ENCODE results near the gene FOXP1.

The FOXP1 gene

GRCh38 chr3:71074423-71074822 lies 509.1 kb downstream of the FOXP1 start:
- H3K79me2 ChIP-seq (ENCODE audit: control insufficient read depth, low read length) = peaks cover 6% of the 10 kb centered on the region

DNA sequence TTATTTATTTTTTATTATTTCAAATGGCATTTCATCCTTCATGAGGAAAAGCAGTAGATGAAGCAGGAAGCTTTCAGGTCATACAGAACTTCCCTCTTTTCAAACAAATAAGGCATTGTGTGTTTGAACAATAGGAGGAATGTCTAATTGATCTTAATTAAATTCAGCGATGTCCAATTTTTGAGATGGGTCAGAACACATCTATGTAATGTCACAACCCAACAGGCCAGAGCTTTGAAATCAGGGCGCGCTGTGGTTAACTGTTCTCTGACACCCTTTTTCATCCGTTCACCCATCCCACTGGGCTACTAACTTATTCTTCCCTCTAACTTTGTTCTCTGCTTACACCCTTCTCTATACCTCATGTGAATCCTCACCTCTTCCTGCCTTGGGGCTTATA lies 510.5 kb downstream of the FOXP1 start:
- Histone ChIP-seq H3K9me3 (ENCODE audit: control insufficient read depth, insufficient read depth, low read length) (no peaks in the 10 kb centered on the region), H3K4me1 (ENCODE audit: control insufficient read depth, low read length) (peaks cover 10% of the 10 kb centered on the region), H3K9me2 (replicated peaks; ENCODE audit: control insufficient read depth, low read length) (no peaks in the 10 kb centered on the region), H3K27me3 (ENCODE audit: control insufficient read depth, low read length) (no peaks in the 10 kb centered on the region), H3K36me3 (ENCODE audit: control insufficient read depth, low read length) (no peaks in the 10 kb centered on the region), H3K27ac (ENCODE audit: low read depth, low read length) (no peak overlapping the region), H3K79me2 (ENCODE audit: control insufficient read depth, low read length) (peaks cover 8% of the 10 kb centered on the region), H3K4me3 (ENCODE audit: low read length) (no peak overlapping the region), H3F3A (ENCODE audit: control insufficient read depth, insufficient read depth) (no peaks in the 10 kb centered on the region), H4K20me1 (ENCODE audit: control insufficient read depth, insufficient read depth, low read depth, low read length) (peaks cover 15% of the 10 kb centered on the region; the same call in 1 of the 2 replicates), H3K4me2 (ENCODE audit: low read length) (no peak overlapping the region)
- no peak for TF ChIP-seq EZH2phosphoT487 (IDR thresholded peaks at IDR 0.05; ENCODE audit: borderline replicate concordance, low read length)
- TF ChIP-seq, protein P1, sequence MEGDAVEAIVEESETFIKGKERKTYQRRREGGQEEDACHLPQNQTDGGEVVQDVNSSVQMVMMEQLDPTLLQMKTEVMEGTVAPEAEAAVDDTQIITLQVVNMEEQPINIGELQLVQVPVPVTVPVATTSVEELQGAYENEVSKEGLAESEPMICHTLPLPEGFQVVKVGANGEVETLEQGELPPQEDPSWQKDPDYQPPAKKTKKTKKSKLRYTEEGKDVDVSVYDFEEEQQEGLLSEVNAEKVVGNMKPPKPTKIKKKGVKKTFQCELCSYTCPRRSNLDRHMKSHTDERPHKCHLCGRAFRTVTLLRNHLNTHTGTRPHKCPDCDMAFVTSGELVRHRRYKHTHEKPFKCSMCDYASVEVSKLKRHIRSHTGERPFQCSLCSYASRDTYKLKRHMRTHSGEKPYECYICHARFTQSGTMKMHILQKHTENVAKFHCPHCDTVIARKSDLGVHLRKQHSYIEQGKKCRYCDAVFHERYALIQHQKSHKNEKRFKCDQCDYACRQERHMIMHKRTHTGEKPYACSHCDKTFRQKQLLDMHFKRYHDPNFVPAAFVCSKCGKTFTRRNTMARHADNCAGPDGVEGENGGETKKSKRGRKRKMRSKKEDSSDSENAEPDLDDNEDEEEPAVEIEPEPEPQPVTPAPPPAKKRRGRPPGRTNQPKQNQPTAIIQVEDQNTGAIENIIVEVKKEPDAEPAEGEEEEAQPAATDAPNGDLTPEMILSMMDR (IDR thresholded peaks at IDR 0.05; ENCODE audit: low read depth, low read length, poor library complexity, severe bottlenecking) = no peak

More at GRCh38 chr3:71074423-71074822, 509.1 kb downstream of the FOXP1 start:
- peaks cover 13% of the 10 kb centered on the region; the same call in 1 of the 2 replicates for H4K20me1 ChIP-seq (ENCODE audit: control insufficient read depth, insufficient read depth, low read depth, low read length)
- H3K9me2 ChIP-seq (replicated peaks; ENCODE audit: control insufficient read depth, low read length) = no peaks in the 10 kb centered on the region
- no peaks in the 10 kb centered on the region for H3K9me3 ChIP-seq (ENCODE audit: control insufficient read depth, insufficient read depth, low read length)
- no peaks in the 10 kb centered on the region; the same call in 1 of the 2 replicates for H3F3A ChIP-seq (ENCODE audit: control insufficient read depth, insufficient read depth)
- H3K27ac ChIP-seq (ENCODE audit: low read depth, low read length) = no peak overlapping the region
- no peaks in the 10 kb centered on the region for H3K36me3 ChIP-seq (ENCODE audit: control insufficient read depth, low read length)
- H3K4me2 ChIP-seq (ENCODE audit: low read length) = no peak overlapping the region
- no peak overlapping the region for H3K4me3 ChIP-seq (ENCODE audit: low read length)
- no peak for TF ChIP-seq EZH2phosphoT487 (IDR thresholded peaks at IDR 0.05; ENCODE audit: borderline replicate concordance, low read length)
- TF ChIP-seq, protein P1 (IDR thresholded peaks at IDR 0.05; ENCODE audit: low read depth, low read length, poor library complexity, severe bottlenecking) = no peak
- H3K4me1 ChIP-seq (ENCODE audit: control insufficient read depth, low read length) = peaks cover 5% of the 10 kb centered on the region
- H3K27me3 ChIP-seq (ENCODE audit: control insufficient read depth, low read length) = no peaks in the 10 kb centered on the region

DNA sequence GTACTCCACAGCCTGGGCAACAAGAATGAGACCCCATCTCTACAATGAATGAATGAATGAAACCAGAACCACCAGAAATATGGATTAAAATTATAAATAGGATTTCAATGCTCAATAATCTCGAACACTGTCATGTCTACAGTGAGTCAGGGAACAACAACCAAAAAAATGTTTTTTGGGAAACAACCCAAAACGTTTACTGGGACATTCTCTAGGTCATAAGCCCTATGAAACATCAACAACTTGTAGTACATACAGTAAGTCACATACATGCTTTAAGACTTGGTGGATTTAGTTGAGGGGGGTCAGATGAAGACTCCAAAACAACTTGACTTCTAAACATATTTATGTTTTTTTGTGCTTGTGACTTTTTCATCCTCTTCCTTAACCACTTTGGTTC lies 511.2 kb downstream of the FOXP1 start:
- TF ChIP-seq, protein P1 (IDR thresholded peaks at IDR 0.05; ENCODE audit: low read depth, low read length, poor library complexity, severe bottlenecking) = no peak
- Histone ChIP-seq H3K79me2 (ENCODE audit: control insufficient read depth, low read length) (peaks cover 10% of the 10 kb centered on the region), H3K4me3 (ENCODE audit: low read length) (no peak overlapping the region), H3K27me3 (ENCODE audit: control insufficient read depth, low read length) (no peaks in the 10 kb centered on the region), H3K9me3 (ENCODE audit: control insufficient read depth, insufficient read depth, low read length) (no peaks in the 10 kb centered on the region), H3F3A (ENCODE audit: control insufficient read depth, insufficient read depth) (no peaks in the 10 kb centered on the region), H3K4me1 (ENCODE audit: control insufficient read depth, low read length) (peaks cover 14% of the 10 kb centered on the region), H4K20me1 (ENCODE audit: control insufficient read depth, insufficient read depth, low read depth, low read length) (peaks cover 15% of the 10 kb centered on the region; the same call in 1 of the 2 replicates), H3K36me3 (ENCODE audit: control insufficient read depth, low read length) (no peaks in the 10 kb centered on the region), H3K4me2 (ENCODE audit: low read length) (no peak overlapping the region), H3K27ac (ENCODE audit: low read depth, low read length) (no peak overlapping the region), H3K9me2 (replicated peaks; ENCODE audit: control insufficient read depth, low read length) (no peaks in the 10 kb centered on the region)
